Measurements from ENCODE around the gene GLT6D1.

DNA sequence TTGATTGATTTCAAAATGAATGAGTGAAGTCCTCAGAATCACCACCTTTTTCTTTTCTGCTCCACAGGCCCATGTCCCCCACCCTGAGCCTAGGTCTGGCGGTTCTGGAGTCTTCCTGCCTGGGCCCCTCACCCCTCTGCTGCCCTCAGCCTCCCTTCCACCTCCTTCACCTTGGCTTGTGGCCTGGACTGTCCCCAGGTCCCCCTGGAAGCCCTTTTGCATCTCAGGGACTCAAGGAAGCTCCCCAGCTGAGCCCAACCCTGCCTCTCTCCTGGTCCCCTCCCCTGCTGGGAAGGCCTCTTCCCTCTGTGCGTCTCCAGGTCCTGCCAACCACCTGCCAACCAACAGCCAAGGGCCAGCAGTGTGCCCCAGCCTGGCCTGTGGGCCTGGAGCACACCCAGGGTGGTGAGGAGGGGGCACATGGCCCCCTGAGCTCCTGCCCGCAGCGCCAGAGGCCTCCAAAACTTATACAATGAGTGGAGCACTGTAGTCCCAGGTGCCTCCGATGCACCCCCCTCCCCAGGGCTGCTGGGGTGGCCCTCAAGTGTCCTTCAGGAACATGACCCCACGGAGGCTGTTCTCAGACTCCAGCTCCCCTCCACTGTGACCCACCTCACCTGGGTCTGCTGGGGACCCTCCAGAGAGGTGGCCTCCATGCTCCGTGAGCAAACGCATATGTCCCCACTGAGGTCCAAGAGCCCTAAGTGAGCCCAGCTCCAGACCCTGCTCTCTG is 20.3 kb downstream of the GLT6D1 start:
- TF ChIP-seq, protein P1, sequence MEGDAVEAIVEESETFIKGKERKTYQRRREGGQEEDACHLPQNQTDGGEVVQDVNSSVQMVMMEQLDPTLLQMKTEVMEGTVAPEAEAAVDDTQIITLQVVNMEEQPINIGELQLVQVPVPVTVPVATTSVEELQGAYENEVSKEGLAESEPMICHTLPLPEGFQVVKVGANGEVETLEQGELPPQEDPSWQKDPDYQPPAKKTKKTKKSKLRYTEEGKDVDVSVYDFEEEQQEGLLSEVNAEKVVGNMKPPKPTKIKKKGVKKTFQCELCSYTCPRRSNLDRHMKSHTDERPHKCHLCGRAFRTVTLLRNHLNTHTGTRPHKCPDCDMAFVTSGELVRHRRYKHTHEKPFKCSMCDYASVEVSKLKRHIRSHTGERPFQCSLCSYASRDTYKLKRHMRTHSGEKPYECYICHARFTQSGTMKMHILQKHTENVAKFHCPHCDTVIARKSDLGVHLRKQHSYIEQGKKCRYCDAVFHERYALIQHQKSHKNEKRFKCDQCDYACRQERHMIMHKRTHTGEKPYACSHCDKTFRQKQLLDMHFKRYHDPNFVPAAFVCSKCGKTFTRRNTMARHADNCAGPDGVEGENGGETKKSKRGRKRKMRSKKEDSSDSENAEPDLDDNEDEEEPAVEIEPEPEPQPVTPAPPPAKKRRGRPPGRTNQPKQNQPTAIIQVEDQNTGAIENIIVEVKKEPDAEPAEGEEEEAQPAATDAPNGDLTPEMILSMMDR (conservative IDR thresholded peaks at IDR 0.05; ENCODE audit: low read depth, low read length): no peak
- TF ChIP-seq CEBPB (IDR thresholded peaks at IDR 0.05; ENCODE audit: low read depth, low read length): no peak
- TF ChIP-seq RAD21 (IDR thresholded peaks at IDR 0.05; ENCODE audit: low read length): no peak
- TF ChIP-seq POLR2A (IDR thresholded peaks at IDR 0.05; ENCODE audit: low read depth, low read length): no peak
- TF ChIP-seq RFX5 (IDR thresholded peaks at IDR 0.05; ENCODE audit: low read depth, low read length): no peak
- TF ChIP-seq CHD1 (IDR thresholded peaks at IDR 0.05; ENCODE audit: low read depth, low read length): no peak
- TF ChIP-seq, protein P2, sequence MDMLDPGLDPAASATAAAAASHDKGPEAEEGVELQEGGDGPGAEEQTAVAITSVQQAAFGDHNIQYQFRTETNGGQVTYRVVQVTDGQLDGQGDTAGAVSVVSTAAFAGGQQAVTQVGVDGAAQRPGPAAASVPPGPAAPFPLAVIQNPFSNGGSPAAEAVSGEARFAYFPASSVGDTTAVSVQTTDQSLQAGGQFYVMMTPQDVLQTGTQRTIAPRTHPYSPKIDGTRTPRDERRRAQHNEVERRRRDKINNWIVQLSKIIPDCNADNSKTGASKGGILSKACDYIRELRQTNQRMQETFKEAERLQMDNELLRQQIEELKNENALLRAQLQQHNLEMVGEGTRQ (IDR thresholded peaks at IDR 0.05; ENCODE audit: low read depth, low read length): no peak
- no peak for TF ChIP-seq RCOR1 (IDR thresholded peaks at IDR 0.05; ENCODE audit: insufficient replicate concordance, low read length)
- no peak for TF ChIP-seq MXI1 (IDR thresholded peaks at IDR 0.05; ENCODE audit: borderline replicate concordance, low read depth, low read length)
- no peak for TF ChIP-seq FOS (IDR thresholded peaks at IDR 0.05; ENCODE audit: low read depth, low read length)
- TF ChIP-seq, protein P3, sequence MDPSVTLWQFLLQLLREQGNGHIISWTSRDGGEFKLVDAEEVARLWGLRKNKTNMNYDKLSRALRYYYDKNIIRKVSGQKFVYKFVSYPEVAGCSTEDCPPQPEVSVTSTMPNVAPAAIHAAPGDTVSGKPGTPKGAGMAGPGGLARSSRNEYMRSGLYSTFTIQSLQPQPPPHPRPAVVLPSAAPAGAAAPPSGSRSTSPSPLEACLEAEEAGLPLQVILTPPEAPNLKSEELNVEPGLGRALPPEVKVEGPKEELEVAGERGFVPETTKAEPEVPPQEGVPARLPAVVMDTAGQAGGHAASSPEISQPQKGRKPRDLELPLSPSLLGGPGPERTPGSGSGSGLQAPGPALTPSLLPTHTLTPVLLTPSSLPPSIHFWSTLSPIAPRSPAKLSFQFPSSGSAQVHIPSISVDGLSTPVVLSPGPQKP (IDR thresholded peaks at IDR 0.05; ENCODE audit: borderline replicate concordance, low read depth, low read length): no peak
- TF ChIP-seq BHLHE40 (IDR thresholded peaks at IDR 0.05; ENCODE audit: low read depth, low read length): no peak

All from IMR-90 (cell line).